HG03066 (cell line): Measurements from ENCODE around the gene CD2.

ENCODE experiments used
- ATAC-seq: cut with Tn5 transposase; IDR thresholded peaks from one replicate; pipeline ENCODE4 v1.9.1; 2021; ENCODE audit warnings: low read depth; ENCODE audit not compliant: unreplicated experiment

The CD2 gene

DNA sequence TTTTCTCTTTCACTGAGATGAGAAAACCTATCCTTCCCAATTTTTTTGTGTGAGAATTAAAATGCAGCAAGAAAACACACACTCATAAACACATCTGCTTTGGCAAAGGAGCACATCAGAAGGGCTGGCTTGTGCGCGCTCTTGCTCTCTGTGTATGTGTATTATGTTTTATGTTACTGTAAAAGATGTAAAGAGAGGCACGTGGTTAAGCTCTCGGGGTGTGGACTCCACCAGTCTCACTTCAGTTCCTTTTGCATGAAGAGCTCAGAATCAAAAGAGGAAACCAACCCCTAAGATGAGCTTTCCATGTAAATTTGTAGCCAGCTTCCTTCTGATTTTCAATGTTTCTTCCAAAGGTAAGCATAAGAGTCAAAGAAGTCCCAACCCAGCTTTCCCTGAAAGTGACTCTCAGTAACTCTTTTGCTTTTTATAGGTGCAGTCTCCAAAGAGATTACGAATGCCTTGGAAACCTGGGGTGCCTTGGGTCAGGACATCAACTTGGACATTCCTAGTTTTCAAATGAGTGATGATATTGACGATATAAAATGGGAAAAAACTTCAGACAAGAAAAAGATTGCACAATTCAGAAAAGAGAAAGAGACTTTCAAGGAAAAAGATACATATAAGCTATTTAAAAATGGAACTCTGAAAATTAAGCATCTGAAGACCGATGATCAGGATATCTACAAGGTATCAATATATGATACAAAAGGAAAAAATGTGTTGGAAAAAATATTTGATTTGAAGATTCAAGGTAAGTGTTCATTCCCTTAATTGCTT, at the start of gene CD2:
Gene CD2 (plus strand): TSS at position 233 of the 780 bp plus-strand sequence. CDS start 63 bp downstream, at position 296.
- ATAC-seq, result no peak

DNA sequence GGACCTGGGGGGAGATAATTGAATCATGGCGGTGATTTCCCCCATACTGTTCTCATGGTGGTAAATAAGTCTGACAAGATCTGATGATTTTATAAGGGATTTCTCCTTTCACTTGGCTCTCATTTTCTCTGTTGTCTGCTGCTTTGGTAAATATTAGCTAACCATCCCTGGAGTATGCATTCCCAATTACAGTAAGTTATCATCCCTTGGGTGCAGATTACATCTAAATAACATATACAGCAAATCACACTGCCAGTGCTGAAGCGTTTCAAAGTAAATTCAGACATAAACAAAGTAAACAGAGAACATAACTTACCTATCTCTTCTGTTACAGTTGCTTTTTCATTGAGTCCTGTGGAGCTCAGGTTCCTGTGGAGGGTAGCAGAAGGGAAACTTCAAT, 48.1 kb upstream of the CD2 start:
- ATAC-seq, result no peak

GRCh38 chr1:116706841-116707240, 47.4 kb upstream of the CD2 start:
- ATAC-seq, result no peak

- no peak for ATAC-seq
These were observed 45.9 kb upstream of the CD2 start for GRCh38 chr1:116708255-116708900.

DNA sequence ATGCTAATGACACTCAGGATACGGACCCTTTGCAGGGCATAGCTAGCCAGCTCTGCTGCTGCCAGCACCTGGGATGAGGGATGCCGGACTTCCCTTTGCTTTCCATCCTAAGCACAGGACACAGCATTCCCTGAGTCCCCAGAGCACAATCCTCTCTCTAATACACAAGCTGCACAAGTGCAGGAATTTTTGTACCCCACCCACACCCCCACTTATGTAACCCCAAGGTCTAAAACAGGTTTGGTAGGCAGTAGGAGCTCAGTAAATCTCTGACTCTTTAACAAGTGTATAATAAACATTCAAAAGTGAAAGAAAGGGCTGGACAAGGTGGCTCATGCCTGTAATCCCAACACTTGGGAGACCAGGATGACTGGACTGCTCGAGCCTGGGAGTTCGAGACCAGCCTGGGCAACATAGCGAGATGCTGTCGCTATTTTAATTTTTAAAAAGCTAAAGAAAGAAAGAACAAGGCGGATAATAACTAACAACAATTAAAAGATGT, 44.5 kb upstream of the CD2 start:
- ATAC-seq, result no peak

DNA sequence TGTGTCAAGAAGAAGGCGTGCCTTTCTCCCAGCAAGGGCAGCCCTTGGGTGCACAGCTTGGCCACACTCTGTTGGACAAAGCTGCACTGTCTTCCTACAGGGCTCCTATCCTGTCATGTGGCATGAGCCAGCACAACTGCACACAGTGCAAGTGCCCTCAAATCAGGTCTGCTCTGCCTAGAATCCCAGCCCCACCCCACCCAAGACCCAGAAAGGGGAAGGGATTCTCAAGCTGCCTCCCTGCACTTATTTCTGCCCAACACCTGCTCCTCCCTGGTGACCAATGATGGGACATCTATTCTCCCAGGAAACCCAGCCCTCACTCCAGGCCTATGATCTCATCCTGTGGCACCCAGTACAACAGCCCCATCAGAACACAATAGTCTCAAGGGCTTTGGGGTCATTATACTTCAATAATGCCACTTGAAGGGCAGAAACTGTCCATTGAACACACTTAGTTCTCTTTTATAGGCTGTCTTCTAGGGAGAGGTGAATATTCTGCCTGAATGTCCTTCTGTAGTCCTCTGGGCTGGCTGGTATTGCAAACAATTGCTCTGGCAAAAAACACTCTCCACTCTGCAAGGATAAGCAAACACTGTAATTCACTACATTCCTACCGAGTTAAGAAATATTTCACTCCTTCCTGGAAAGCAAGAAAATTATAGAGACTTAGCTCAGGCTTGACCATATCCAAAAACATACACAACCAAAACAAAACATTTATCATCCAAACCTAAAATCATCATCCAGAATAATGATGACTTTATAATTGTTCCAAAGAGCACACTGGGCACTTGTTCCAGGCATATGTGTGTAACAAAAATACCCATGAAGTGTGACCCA, 43.6 kb upstream of the CD2 start:
- no peak for ATAC-seq

GRCh38 chr1:116711263-116711840, 42.9 kb upstream of the CD2 start:
- no peak for ATAC-seq

DNA sequence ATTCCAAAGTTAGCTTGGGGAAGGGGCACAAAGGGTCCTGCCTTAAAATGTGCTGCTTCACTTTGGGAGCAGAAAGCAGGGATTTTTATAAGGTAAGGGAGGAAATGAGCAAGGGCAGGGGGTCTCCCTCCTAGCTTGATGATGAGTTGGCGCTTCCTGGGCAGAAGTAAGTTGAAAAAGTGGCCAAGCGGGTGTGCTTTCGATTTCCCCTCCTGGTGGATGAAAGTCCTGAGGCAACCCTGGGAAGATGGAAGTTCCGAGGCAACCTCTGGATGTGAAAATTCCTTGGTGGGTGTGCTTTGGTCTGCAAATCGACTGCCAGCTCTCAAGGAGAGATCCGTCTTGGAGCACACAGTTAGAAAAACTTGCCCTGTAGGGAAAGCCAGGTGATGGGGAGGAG, 41.7 kb upstream of the CD2 start:
- no peak for ATAC-seq

GRCh38 chr1:116713474-116713873, 40.8 kb upstream of the CD2 start:
- no peak for ATAC-seq

- no peak for ATAC-seq
These were observed 37.8 kb upstream of the CD2 start for GRCh38 chr1:116716391-116716790.

- ATAC-seq, result no peak
These were observed 36.9 kb upstream of the CD2 start for GRCh38 chr1:116717318-116717717.

GRCh38 chr1:116720364-116721038, 33.7 kb upstream of the CD2 start:
- ATAC-seq, result no peak

DNA sequence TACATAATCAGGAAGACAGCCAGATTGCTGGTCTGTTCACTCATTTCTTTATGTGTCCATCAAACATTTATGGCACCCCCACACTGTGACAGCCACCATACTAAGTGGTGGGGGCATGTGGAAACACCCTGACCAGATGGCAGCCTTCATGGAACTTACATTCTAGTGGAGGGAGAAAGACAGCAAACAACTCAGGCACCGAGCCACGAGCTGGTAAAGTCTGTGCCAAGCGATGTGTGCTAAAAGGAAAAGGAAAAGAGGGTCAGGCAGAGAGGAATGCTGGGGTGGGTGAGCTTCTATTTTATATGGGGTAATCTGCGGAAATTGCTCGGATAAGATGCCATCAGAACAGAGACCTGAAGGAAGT, 33.2 kb upstream of the CD2 start:
- ATAC-seq, result no peak

- ATAC-seq, result no peak
These were observed 32.7 kb upstream of the CD2 start for GRCh38 chr1:116721451-116722007.

DNA sequence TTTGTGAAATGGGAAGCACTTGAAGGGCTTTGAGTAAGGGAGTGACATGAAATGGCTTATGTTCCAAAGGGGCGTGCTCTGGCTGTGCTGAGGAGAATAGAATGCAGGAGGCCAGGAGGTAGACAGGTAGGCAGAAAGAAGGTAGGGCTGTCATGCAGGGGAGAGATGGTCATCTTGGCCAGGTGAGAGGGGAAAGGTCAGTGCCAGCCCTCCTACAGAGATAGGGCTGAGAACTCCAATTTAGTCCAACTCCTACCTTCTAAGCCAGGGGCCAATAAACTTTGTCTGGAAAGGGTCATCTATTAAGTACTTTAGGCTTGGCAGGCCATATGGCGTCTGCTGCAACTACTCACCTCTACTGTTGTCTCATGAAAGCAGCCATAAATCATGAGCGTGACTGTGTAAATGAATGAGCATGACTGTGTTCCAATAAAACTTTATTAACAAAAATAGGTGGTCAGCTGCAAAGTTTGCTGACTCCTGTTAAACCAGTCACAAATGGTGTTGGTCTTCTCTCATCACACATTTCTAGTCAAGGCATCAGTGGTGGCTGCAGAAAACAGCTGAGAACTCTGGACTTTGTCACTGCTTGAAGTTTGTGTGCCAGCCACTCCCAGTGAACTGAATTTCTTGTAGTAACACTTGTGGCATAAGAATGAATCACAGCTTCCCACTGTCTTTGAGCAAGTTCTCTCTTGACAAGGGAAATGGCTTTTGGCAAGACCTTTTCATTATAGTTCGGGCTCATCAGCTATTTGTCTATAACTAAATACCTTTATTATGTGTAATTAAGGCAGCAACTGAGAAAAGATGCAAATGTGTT, 32.0 kb upstream of the CD2 start:
- no peak for ATAC-seq

- no peak for ATAC-seq
These were observed 29.4 kb upstream of the CD2 start for GRCh38 chr1:116724765-116725375.

DNA sequence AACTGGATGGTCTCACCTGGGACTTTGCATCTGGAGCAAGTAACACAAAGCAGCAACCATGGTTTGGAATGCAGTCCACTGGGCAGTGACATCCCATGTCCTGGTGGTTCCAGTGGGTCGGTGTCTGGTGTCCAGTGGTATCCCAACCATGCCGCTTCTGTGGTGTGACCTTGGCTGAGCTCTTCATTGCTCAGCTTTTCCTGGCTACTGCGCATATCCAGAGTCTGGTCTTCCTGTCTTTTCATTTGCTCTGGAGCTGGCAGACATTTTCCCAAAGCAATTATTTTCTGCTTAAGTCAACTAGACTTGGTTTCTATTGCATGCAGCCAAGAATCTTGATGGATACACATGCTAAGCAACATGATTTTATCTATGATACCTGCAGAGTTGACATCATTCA, 28.4 kb upstream of the CD2 start:
- no peak for ATAC-seq

- no peak for ATAC-seq
These were observed 27.1 kb upstream of the CD2 start for GRCh38 chr1:116726872-116727820.
